Measurements from ENCODE around the gene CORO2B.
A peak's percentile ranks its signal among the peaks of the same experiment; 100 is the strongest.

The CORO2B gene

DNA sequence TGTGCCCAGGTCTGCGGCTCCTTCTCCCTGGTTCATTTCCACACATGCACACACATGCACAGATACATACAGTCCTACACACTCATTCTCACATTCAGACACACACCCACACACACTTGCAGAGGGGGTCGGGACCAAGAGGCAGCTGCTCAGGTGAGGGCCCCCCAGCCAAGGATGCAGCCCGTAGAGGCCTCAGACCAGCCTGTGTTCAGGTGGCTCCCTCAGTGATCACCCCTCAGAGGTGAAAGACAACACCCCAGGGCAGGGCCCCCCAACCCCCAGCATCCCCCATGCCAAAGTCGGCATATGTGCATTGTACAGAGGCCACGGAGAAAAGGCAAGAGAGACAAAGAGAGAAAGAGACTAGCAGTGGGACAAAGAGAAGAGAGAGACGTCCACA is 5.9 kb upstream of the CORO2B start:
- no peak for DNase-seq (ENCODE audit: low spot score)

DNA sequence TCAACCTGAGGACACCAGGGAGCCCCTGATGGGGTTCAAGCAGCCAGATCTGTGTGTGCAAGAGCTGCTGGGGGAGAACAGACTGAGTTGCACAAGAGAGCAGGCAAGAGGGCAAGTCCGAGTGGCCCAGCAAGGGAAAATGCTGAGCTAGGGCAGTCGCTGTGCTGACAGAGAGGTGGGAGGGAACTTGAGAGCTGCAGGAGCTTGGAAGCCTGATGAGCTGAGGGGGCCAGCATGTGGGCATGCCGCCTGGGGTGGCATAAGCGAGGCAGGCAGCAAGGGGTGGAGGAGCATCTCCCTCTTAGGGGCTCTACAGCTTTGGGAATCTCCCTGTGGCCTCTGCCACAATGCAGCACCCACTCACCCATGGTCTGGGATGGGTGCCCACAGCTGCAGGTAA is 4.7 kb upstream of the CORO2B start:
- DNase-seq (ENCODE audit: low spot score) = no peak

- no peak for DNase-seq (ENCODE audit: low spot score)
These were observed 4.2 kb upstream of the CORO2B start for GRCh38 chr15:68574629-68575028.

DNA sequence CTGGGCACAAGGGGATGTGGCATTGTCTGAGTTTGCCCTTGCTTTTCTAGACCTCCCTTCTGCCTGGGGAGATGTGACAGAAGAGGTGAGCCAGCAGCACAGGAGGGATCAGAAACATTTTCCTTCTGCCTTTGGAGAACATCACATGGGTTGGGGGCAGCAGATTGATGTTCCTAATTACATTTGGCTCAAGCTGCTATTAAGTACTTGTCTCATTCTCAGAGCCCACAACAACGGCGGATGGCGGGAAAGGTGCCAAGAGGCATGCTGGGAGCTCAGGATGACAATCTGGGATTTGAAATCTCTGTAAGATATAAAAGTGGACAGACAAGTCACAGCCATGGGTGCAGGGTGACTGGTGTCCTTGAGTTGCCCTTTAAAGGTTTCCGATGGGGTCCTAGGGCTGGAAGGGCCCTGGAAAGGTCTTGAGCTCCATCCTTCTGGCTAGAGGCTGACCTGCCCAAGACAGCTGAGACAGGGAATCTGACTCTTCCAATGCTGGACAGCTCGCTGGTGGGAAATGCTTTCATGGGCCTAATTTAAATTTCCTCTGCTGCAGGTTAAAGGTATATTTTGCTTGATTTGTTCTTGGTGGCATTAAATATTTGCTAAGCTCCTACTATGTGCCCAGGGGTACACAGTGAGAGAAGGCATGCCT is 2.4 kb upstream of the CORO2B start:
- DNase-seq (ENCODE audit: low spot score) = no peak

GRCh38 chr15:68578175-68578979 is 416 bp upstream of the CORO2B start:
- DNase-seq (ENCODE audit: low spot score) = peak; percentile 80

DNA sequence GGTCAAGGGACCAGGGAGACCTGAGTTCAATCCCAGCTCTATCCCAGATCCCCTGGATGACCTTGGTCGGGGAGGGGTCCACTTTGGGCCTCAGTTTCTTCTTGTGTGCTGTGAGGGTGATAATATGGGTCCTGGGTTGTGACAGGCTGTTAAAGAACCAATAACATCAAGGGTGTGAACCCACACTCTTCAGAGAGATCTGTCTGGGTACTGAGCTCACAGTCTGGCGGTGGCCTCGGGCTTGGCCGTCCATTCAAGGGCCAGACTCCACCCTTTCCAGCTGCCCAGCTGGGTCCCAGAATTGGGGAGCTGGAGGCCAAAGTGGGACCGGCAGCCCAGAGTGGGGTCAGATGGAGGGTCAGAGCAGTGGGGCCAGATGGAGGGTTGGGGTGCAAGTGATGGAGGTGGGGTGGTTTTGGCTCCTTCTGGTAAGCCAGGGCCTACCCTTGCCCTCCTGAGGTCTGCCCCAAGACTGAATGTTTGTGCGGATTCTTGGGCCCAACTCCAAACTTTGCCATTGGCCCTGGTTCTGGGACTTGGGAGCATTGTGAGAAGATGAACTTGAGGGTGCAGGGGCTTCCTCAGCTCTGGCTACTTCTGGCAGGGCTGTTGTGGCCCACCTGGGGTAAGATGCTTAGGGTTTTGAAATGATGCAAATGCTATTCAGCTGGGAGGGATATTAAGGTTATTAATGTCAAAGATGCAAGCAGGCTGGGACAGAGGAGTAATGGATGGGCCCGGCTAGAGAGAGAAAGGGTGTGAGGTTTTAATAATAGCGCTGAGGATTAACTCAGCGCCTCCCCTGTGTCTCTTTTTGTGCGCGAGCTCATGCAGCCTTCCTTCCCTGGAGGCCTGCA is 1.5 kb downstream of the CORO2B start:
- DNase-seq (ENCODE audit: low spot score) = no peak

- no peak for DNase-seq (ENCODE audit: low spot score)
These were observed 2.0 kb downstream of the CORO2B start for GRCh38 chr15:68580883-68581155.

- no peak for DNase-seq (ENCODE audit: low spot score)
These were observed 2.9 kb downstream of the CORO2B start for GRCh38 chr15:68581725-68582124.

DNA sequence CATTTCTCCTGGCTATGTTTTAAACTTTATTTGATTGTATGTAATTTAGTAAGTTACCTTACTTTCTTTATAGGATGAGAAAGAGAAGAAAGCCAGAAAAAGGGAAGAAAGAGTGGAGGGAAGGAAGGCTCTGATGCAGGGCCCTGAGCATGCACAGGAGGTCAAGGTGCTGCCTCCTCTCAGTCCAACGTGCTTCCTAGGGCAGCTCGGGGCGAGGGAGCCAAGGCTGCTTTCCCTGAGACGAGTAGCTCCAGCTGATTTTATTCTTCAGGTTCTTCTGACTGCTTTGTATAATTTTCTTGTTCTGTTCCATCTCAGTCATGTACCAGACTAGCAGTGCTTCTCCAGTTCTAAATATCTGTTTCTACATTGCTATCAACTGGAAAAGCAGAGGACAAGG is 3.4 kb downstream of the CORO2B start:
- DNase-seq (ENCODE audit: low spot score) = no peak

- DNase-seq (ENCODE audit: low spot score) = no peak
These were observed 4.1 kb downstream of the CORO2B start for GRCh38 chr15:68582864-68583263.

- no peak for DNase-seq (ENCODE audit: low spot score)
These were observed 4.5 kb downstream of the CORO2B start for GRCh38 chr15:68583321-68583720.

DNA sequence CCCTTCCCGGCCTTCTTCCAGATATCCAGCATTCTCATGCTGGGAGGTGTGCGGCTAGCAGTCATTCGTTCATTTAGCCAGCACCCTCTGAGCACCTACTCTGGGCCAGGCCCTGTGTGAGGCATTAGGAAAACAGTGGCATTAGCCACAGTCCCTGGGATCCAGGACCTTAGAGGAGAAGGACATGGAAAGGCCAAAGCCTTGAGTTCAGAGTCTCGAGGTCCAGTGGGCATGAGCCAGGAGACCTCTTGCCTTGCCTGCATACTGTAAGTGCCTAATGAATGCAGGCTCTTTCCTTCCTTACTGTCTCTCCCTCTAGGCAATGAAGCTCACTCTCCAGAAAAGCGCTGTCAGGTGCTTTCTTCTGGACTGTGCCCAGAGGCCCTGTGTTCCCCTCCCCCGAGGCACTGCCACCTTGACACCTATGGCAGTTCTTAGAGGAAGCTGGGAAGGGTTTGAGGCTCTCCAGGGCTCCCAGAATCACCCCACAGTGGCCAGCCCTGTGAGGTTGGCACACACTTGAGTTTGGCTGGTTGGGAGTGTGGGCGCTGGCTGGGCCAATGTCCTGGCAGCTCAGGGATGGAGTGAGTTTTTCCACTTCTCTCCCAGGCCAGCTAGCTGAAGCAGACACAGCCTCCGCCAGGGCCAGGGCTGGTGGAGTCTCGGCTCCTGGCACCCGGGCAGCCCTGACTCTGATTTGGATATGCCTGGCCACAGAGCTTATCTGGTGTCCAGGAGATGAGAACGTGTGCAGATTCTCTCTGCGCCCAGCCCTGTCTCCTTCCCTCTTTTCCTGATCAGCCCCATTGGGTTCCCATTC is 5.4 kb downstream of the CORO2B start:
- no peak for DNase-seq (ENCODE audit: low spot score)

GRCh38 chr15:68584756-68585573 is 6.2 kb downstream of the CORO2B start:
- no peak for DNase-seq (ENCODE audit: low spot score)

- DNase-seq (ENCODE audit: low spot score) = no peak
These were observed 6.9 kb downstream of the CORO2B start for GRCh38 chr15:68585574-68586273.

DNA sequence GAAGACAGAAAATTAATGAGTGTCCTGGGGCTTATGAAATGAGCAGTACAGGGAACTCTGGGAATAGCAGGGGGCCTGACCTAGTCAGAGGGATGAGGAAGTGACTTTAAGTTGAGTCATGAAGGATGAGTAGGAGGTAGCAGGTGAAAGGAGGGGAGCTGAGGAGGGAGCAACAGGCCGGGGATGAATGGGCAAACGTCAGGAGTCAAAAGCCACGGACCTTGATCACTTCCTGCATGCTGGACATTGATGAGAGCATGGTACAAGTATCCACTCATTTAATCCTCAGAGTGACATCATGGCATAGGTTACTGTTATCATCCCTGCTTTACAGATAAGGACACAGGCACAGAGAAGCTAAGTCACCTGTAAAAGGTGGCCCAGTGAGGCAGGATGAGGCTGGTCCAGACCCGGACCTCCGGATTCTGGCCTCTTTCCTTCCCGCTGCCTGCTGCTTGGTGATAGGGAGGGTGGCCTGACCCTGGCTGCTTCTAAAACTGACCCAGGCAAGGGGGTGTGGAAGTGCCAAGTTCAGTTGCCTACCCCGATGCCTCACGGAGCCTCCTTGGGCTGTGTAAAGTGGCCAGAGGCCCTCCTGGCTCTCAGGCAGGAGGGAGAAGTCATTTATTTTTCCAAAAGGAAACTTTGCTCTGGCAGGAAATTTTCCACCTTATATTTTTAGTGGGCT is 7.6 kb downstream of the CORO2B start:
- DNase-seq (ENCODE audit: low spot score) = peak; percentile 67

- DNase-seq (ENCODE audit: low spot score) = no peak
These were observed 9.1 kb downstream of the CORO2B start for GRCh38 chr15:68587769-68588385.

GRCh38 chr15:68589053-68589452 is 10.3 kb downstream of the CORO2B start:
- DNase-seq (ENCODE audit: low spot score) = no peak

DNA sequence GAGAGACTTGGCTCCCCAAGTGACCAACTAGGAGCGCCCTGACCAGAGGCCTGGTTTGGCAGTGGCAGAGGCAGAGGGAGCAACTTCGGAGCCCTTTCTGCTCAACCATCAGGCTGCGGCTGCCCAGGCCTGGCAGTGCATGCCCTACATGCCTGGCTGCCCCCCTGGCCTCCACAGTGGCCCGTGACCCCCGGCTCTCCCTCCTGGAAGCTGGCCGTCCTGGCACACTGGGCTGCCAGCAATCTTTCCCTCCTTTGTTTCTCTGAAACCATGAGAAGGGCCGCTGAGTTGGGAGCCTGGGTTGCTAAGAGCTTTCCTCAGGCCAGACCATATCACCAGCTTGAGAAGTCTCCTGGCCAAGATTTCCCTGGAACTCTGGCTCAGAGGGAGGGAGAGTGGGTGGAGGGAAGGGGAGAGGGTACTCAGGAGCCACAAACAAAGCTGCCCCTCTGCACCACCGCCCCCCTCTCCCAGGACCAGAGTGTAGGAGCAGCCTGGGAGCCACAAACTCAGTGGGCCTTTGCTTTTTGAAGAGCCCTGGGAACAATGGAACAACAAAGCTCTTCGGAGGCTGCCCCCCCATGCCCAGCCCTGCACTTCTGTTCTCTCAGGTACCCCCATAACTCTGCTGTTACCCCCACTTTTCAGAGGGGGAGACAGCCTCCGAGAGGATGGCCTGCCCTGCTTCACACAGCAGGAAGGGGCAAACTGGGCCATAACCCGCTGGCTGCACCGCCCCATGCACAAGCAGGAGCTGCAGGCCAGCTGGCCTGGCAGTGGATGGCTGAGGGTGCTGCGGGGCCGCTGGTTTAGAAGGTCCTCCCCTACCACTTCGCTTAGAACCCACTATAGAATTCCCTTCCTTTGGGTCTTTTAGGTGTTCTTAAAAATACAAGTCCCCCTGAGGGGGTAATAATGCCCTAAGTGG is 11.3 kb downstream of the CORO2B start:
- DNase-seq (ENCODE audit: low spot score) = no peak
